GM12891 (cell line): Measurements from ENCODE around the gene LARP4B.

Source experiments
- DNase-seq: peaks from one replicate; pipeline ENCODE4 v3.0.0; 2011; ENCODE audit warnings: low spot score; ENCODE audit not compliant: insufficient read length
- FAIRE-seq: peaks from 2 replicates; lab custom pipeline; 2011; peaks lifted over from hg19 to GRCh38; lab: Jason Lieb, UNC
- PAX5 ChIP-seq: IDR thresholded peaks from 2 replicates; pipeline ENCODE4 v1.6.1; 2011; ENCODE audit warnings: low read length, moderate library complexity, mild to moderate bottlenecking; ENCODE audit not compliant: insufficient read depth, severe bottlenecking
- POLR2A ChIP-seq: IDR thresholded peaks from 2 replicates; pipeline ENCODE4 v1.6.1; 2011; ENCODE audit warnings: low read depth, low read length, control low read depth
- POLR2AphosphoS5 ChIP-seq: IDR thresholded peaks from 2 replicates; pipeline ENCODE4 v1.6.1; 2011; ENCODE audit warnings: low read depth, low read length, control low read depth
- POU2F2 ChIP-seq: IDR thresholded peaks from 2 replicates; pipeline ENCODE4 v1.6.1; 2011; ENCODE audit warnings: low read depth, mild to moderate bottlenecking, control low read depth, low read length, moderate library complexity
- SPI1 ChIP-seq: IDR thresholded peaks from 2 replicates; pipeline ENCODE4 v1.6.1; 2011; ENCODE audit warnings: low read depth, low read length, control low read depth
- TAF1 ChIP-seq: IDR thresholded peaks from 2 replicates; pipeline ENCODE4 v1.6.1; 2011; ENCODE audit warnings: low read depth, low read length, control low read depth

Gene LARP4B

DNA sequence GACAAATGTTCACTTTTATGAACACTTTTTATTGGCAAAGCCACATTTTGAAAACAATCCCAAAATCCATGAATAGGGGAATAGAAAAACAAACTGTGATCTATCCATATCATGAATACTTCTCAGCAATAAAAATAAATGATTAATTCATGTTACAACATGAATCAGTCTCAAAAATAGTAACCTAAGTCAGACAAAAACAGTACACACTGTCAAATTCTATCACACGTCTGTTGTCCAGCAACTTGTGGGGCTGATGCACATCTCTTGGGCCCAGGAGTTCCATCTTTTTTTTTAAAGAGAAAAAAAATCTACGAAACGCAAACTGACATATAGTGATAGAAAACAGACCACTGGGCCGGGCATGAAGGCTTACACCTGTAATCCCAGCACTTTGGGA is 71.0 kb downstream of the LARP4B start:
- DNase-seq (no peak), FAIRE-seq (no peak)
- TF ChIP-seq SPI1, result no peak
- no peak for TF ChIP-seq POU2F2
- no peak for TF ChIP-seq POLR2A
- no peak for TF ChIP-seq PAX5
- no peak for TF ChIP-seq POLR2AphosphoS5
- no peak for TF ChIP-seq TAF1

DNA sequence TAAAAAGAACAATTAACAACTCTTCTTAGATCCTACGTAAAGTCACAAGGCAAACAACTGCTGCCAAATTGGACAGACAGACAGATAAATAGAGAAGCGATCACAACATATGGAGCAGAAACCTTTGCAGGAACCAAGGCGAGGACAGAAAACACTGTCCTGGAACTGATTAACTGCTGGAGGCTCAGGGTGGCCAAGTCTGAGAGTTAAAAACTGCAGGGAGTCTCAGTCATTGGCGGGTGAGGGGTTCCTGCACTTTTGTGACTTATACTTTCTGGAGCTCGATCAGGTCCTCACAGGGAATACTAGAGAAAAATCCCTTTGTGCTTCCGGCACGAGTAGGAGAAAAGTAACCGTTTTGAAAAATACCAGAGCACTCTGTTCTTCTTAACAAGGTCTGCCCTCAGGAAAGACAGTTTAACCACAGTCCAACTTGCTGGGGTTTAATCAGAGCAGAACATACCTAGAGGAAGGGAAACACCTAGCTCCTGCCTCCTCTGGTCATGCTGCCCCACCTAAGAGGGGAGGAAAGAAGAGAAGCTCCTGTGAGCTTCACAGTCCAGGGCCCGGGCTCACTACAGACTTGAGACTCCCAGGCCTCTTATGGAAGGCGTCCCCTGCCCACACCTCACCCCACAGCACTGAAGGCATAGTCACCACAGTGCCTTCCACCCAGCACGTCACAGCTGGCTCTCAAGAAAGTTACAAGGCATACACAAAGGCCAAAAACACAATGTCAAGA is 74.9 kb downstream of the LARP4B start:
- FAIRE-seq (no peak), DNase-seq (no peak)
- TF ChIP-seq PAX5, result no peak
- TF ChIP-seq POU2F2, result no peak
- no peak for TF ChIP-seq SPI1
- TF ChIP-seq TAF1, result no peak

- FAIRE-seq, result no peak
- no peak for DNase-seq
- TF ChIP-seq SPI1 (no peak), POLR2A (no peak), POLR2AphosphoS5 (no peak), PAX5 (no peak), POU2F2 (no peak), TAF1 (no peak)
Measured at GRCh38 chr10:855671-856070, 75.8 kb downstream of the LARP4B start.

DNA sequence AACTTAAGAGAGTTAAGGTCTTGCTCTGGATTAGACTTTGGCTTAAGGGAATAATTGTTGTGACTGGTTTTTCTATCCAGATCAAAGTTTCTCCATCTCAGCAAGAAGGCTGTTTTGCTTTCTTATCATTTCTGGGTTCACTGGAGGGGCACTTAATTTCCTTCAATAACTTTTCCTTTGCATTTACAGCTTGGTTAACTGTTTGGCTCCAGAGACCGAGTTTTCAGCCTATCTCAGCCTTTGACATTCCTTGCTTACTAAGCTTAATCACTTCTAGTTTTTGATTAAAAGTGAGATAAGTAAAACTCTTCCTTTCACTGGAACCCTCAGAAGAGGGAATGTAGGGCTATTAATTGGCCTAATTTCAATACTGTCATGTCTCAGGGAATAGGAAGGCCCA is 76.4 kb downstream of the LARP4B start:
- FAIRE-seq (no peak), DNase-seq (no peak)
- no peak for TF ChIP-seq TAF1
- no peak for TF ChIP-seq POLR2A
- TF ChIP-seq POLR2AphosphoS5, result no peak
- no peak for TF ChIP-seq PAX5
- no peak for TF ChIP-seq POU2F2
- no peak for TF ChIP-seq SPI1

DNA sequence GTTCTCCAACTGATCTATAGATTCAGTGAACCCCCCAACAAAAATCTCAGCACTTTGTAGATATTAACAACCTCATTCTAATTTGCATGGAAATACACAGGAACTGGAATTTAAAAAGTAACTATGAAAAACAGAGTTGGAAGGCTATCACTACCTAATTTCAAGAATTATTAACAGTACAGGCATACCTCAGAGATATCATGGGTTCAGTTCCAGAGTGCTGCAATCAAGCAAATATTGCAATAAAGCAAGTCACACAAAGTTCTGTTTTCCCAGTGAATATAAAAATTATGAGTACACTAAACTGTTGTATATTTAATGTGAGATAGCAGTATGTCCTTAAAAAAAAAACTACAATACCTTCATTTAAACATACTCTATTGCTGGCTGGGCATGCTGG is 78.5 kb downstream of the LARP4B start:
- FAIRE-seq, result no peak
- DNase-seq, result no peak
- TF ChIP-seq PAX5 (no peak), SPI1 (no peak), POU2F2 (no peak), TAF1 (no peak), POLR2A (no peak), POLR2AphosphoS5 (no peak)

GRCh38 chr10:852386-852785 is 79.1 kb downstream of the LARP4B start:
- FAIRE-seq (peak; percentile 35), DNase-seq (no peak)
- TF ChIP-seq SPI1 (no peak), PAX5 (no peak), TAF1 (no peak), POLR2AphosphoS5 (no peak), POLR2A (no peak), POU2F2 (no peak)

DNA sequence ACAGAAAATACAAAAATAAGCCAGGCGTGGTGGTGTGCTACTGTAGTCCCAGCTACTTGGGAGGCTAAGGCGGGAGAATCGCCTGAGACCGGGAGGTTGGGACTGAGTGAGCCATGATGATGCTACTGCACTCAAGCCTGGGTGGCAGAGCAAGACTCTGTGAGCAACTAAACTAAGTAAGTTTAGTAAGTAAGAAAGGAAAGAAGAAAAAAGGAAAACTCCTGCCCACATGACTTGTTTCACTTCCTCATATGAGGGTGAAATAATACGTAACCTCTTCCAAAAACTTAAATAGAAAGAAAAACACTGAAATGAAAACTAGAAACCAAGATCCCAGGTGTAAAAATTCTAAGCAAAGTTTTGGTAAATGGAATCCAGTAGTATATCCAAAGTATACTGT is 79.6 kb downstream of the LARP4B start:
- TF ChIP-seq POU2F2, result no peak
- no peak for TF ChIP-seq PAX5
- no peak for TF ChIP-seq TAF1
- TF ChIP-seq SPI1, result peak; percentile 97
- TF ChIP-seq POLR2AphosphoS5, result no peak
- TF ChIP-seq POLR2A, result no peak
- no peak for DNase-seq
- peak; percentile 76 for FAIRE-seq

DNA sequence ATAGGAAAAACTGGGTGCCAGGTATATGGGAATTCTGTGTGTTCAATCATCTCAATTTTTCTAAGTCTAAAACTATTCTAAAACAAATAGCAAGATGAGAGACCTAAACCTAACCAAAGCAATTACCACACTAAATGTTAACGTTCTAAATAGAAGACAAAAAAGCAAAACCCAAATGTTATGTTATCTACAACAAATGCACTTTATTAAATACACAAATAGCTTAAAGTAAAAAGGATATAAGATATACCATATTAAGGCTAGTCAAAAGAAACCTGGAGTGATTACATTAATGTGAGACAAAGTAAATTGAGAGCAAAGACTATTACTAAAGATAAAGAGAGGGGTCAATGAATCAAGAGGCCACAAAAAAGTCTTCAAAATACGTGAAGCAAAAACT is 81.4 kb downstream of the LARP4B start:
- DNase-seq (no peak), FAIRE-seq (no peak)
- no peak for TF ChIP-seq TAF1
- TF ChIP-seq PAX5, result no peak
- TF ChIP-seq POU2F2, result no peak
- no peak for TF ChIP-seq POLR2AphosphoS5
- no peak for TF ChIP-seq SPI1
- TF ChIP-seq POLR2A, result no peak

DNA sequence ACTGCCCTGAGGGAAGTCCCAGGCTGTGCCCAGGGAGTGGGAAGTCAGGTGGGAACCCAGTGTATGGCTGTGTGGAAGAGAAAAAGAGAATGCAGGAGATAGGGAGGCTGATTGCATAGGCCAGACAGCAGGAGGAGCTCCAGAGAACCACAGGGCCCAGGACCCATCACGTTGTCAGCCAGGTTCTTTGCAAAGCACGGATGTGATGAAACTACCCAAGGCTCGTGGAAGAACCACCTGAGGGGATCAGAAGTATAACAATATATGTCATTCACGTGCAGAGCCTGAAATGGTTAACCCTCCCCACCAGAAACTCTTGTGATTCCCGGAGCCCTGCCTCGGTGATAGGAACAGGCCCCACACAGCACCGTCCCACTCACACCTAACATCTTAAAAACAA is 83.6 kb downstream of the LARP4B start:
- FAIRE-seq (no peak), DNase-seq (no peak)

GRCh38 chr10:846126-846685 is 85.3 kb downstream of the LARP4B start:
- peak; percentile 13 for FAIRE-seq
- DNase-seq, result no peak
- no peak for TF ChIP-seq TAF1
- TF ChIP-seq SPI1, result no peak
- no peak for TF ChIP-seq POLR2A
- no peak for TF ChIP-seq POLR2AphosphoS5
- TF ChIP-seq POU2F2, result no peak
- no peak for TF ChIP-seq PAX5

More for the DNA sequence above, 83.6 kb downstream of the LARP4B start:
- no peak for TF ChIP-seq POU2F2
- TF ChIP-seq TAF1, result no peak
- TF ChIP-seq POLR2AphosphoS5, result no peak
- no peak for TF ChIP-seq POLR2A
- no peak for TF ChIP-seq PAX5
- no peak for TF ChIP-seq SPI1
